GM06990 (cell line): Measurements from ENCODE around the gene DDOST.
A peak's percentile ranks its signal among the peaks of the same experiment; 100 is the strongest.

Experiments used
- DNase-seq: peaks from one replicate; pipeline ENCODE4 v3.0.0-alpha.2; 2011; ENCODE audit not compliant: insufficient read length; ENCODE audit errors: extremely low read depth
- H3K27me3 ChIP-seq: replicated peaks from 2 replicates; pipeline ENCODE4 v1.6.0; 2011; ENCODE audit warnings: low read length; ENCODE audit not compliant: control insufficient read depth, insufficient read depth
- H3K36me3 ChIP-seq: 2 replicates; pipeline ENCODE4 v1.5.1; 2011; ENCODE audit warnings: low read length; ENCODE audit not compliant: control insufficient read depth, insufficient read depth
- H3K4me3 ChIP-seq: replicated peaks from 2 replicates; pipeline ENCODE4 v1.5.1; 2011; ENCODE audit warnings: low read depth, mild to moderate bottlenecking, control low read depth, low read length
- TF ChIP-seq, protein P1 (sequence below): IDR thresholded peaks from 2 replicates; pipeline ENCODE4 v1.5.1; 2011; ENCODE audit warnings: low read length, control low read depth, mild to moderate bottlenecking, inconsistent platforms; ENCODE audit not compliant: insufficient read depth, poor library complexity, severe bottlenecking

Gene DDOST

DNA sequence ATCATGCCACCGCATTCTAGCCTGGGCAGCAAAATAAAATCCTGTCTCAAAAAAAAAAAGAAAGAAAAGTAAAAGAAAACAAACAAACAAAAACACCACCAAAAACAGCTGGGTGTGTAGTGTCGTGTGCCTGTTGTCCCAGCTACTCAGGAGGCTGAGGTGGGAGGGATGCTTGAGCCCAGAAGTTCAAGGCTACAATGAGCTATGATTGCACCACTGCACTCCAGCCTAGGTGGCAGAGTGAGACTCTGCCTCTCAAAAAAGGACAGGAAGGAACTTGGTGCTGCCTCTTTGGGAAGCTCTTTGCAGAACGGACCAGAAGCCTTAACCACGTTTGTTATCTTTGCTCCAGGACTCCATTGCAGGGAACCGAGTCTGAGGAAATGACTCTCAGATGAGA, 45.7 kb upstream of the DDOST start:
- TF ChIP-seq, protein P1, sequence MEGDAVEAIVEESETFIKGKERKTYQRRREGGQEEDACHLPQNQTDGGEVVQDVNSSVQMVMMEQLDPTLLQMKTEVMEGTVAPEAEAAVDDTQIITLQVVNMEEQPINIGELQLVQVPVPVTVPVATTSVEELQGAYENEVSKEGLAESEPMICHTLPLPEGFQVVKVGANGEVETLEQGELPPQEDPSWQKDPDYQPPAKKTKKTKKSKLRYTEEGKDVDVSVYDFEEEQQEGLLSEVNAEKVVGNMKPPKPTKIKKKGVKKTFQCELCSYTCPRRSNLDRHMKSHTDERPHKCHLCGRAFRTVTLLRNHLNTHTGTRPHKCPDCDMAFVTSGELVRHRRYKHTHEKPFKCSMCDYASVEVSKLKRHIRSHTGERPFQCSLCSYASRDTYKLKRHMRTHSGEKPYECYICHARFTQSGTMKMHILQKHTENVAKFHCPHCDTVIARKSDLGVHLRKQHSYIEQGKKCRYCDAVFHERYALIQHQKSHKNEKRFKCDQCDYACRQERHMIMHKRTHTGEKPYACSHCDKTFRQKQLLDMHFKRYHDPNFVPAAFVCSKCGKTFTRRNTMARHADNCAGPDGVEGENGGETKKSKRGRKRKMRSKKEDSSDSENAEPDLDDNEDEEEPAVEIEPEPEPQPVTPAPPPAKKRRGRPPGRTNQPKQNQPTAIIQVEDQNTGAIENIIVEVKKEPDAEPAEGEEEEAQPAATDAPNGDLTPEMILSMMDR = no peak
- no peak for DNase-seq
- Histone ChIP-seq H3K27me3 (no peaks in the 10 kb centered on the region; the same call in 1 of the 2 replicates), H3K36me3 (no peaks in the 10 kb centered on the region), H3K4me3 (no peak overlapping the region)

DNA sequence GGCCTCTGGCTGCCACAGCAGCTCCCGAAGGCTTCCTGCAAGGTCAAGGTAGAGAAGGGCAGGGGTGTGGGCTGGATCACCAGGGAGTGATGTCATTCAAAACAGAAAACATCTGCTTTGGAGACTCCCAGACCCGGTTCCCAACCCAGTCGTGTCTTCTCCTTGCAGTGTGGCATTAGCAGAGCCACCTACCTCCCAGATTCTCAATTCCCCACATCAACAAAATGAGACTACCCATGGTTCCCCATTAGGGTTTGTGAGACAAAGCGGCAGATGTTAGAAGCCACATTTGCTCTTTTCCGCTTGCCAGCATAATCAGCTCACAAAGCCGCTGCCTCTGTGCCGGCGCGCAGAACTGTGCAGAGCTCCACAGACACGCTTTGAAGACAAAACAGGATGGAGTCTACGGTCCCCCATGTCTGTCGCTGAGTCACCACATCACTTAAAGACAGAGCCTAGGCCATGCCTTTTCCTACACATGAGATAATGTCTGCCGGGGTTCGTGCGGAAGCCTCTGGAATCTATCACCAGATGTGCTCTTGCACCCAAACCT, 44.1 kb upstream of the DDOST start:
- no peaks in the 10 kb centered on the region for H3K36me3 ChIP-seq
- TF ChIP-seq, protein P1 = no peak
- H3K27me3 ChIP-seq = no peaks in the 10 kb centered on the region; the same call in 1 of the 2 replicates
- DNase-seq = no peak
- H3K4me3 ChIP-seq = no peak overlapping the region

DNA sequence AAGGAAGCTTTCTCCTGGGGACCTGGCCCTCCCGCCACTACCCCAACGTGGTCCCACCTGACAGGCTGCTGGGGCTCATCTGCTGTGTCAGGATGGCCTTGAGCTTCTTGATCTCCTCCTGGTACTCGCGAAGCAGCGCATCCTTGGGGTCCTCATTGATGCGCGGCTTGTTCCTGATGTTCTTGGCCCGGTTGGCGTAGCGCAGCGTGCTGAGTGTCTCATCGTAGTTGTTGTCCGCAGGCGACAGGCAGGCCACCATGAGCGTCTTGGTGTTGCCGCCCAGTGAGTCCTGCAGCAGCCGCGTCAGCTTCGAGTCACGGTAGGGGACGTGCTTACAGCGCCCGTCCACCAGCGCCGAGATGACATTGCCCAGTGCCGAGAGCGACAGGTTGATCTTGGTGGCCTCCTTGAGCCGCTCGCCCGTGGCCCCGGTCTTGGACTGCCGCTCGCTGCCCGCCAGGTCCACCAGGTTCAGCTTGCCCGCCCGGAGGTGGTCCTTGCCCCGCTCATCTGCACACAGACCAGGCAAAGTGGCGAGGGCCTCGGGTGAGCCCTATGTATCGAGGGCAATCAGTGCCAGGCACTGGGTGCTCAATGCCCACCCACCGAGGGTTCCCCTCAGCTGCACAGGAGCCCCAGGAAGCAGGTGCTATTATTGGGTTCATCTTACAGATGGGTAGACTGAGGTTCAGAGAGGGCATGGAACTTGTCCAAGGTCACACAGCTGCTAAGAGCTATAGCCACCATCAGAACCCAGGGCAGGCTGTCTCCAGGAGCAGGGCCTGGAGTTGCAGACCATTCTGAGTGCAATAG, 43.4 kb upstream of the DDOST start:
- Histone ChIP-seq H3K36me3 (no peaks in the 10 kb centered on the region), H3K4me3 (no peak overlapping the region), H3K27me3 (no peaks in the 10 kb centered on the region; the same call in 1 of the 2 replicates)
- no peak for DNase-seq
- TF ChIP-seq, protein P1 = no peak

DNA sequence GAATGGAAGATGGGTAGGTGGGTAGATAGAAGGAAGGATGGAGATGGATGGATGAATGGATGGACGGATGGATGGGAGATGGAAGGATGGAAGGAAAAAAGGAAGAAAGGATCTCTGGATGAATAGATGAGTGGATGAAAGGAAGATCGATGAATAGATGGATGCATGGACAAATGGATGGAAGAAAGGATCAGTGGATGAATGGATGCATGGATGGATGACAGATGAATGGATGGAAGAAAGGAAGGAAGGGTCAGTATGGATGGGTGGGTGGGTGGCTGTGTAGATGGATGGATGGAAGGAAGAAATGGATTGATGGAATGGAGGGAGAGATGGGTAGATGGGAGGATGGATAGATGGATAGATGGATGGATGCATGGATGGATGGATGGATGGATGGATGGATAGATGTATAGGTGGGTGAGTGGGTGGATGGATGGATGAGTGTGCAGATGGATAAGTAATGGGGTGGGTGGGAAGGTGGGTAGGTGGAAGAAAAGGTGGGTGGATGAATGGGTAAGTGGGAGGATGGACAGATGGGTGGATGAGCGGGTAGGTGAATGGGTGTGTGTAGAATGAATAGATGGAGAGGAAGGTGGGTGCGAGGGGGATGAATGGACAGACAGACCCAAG, 42.1 kb upstream of the DDOST start:
- no peaks in the 10 kb centered on the region; the same call in 1 of the 2 replicates for H3K27me3 ChIP-seq

DNA sequence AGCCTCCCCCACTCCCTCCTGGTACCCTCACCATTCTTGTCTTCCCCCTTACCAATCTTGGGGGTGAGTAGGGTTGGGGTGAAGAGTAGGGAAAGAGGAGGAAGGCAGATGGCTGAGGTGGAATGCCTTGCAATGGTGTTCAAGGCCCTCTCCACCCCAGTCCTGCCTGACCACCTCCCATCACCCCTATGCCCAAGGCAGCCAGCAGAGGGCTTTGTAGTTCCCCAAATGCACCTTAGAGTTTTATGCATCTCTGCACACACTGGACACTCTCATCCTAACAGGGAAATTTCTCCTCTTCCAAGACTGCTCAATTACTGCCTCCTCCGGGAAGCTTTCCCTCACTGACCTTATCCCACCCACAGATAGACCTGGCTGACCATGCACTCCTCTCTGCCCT, 41.2 kb upstream of the DDOST start:
- TF ChIP-seq, protein P1 = peak; percentile 50
- DNase-seq = no peak

More for the DNA sequence above, 42.1 kb upstream of the DDOST start:
- Histone ChIP-seq H3K4me3 (no peak overlapping the region), H3K36me3 (no peaks in the 10 kb centered on the region)
- no peak for DNase-seq
- TF ChIP-seq, protein P1 = no peak

More for the DNA sequence above, 41.2 kb upstream of the DDOST start:
- Histone ChIP-seq H3K36me3 (no peaks in the 10 kb centered on the region), H3K4me3 (no peak overlapping the region), H3K27me3 (no peaks in the 10 kb centered on the region; the same call in none of the 2 replicates)
